ENCODE data around the gene EXD3. TPM values are rescaled to one million over a fixed set of nuclear protein-coding genes. Genes with fewer than 3 reads are reported as not detected.

The EXD3 gene
- total and polyA plus RNA-seq, 8 donors, result 8.1 to 57.3 (median 13.6) TPM

GRCh38 chr9:137433349-137433915 lies 10.5 kb upstream of the EXD3 start:
- no peak for TF ChIP-seq CTCF (IDR thresholded peaks at IDR 0.05)
- Histone ChIP-seq H3K9me3 (no peaks in the 10 kb centered on the region), H3K27ac (no peak overlapping the region), H3K36me3 (no peaks in the 10 kb centered on the region), H3K4me1 (peaks cover 11 to 13% (median 12%) of the 10 kb centered on the region in 3 donors), H3K4me3 (no peak overlapping the region), H3K27me3 (no peaks in the 10 kb centered on the region)
- 84% methylated on average over 16 to 19 of the region's 19 CpGs for WGBS, 2 donors
- DNase-seq, result peak in 2 of 6 donors; percentile 47 to 81
- ATAC-seq, result no peak
- intact Hi-C loops (cut with DNase I), result no loop called here
- FAIRE-seq, result no peak

- ATAC-seq (no peak), FAIRE-seq (no peak), DNase-seq (peak in 3 of 6 donors; percentile 47 to 79 (median 61))
- intact Hi-C loops (cut with DNase I), result no loop called here
- Histone ChIP-seq H3K4me3 (no peak overlapping the region), H3K4me1 (peaks cover 11 to 13% (median 12%) of the 10 kb centered on the region in 3 donors), H3K27ac (no peak overlapping the region), H3K36me3 (no peaks in the 10 kb centered on the region), H3K9me3 (no peaks in the 10 kb centered on the region), H3K27me3 (no peaks in the 10 kb centered on the region)
- TF ChIP-seq CTCF (IDR thresholded peaks at IDR 0.05), result no peak
- WGBS, 2 donors, result 94 to 95% methylated on average over 19 to 20 of the region's 20 CpGs
Observed at GRCh38 chr9:137432687-137433348, 9.9 kb upstream of the EXD3 start.

- 88 to 93% methylated on average over 16 to 21 of the region's 21 CpGs for WGBS, 2 donors
- Histone ChIP-seq H3K4me3 (no peak overlapping the region), H3K36me3 (no peaks in the 10 kb centered on the region), H3K27ac (no peak overlapping the region), H3K4me1 (peaks cover 7 to 10% (median 10%) of the 10 kb centered on the region in 3 donors), H3K27me3 (no peaks in the 10 kb centered on the region), H3K9me3 (no peaks in the 10 kb centered on the region)
- no peak for TF ChIP-seq CTCF (IDR thresholded peaks at IDR 0.05)
- DNase-seq, result peak in 3 of 6 donors; percentile 45 to 67 (median 53)
- intact Hi-C loops (cut with DNase I), result no loop called here
- FAIRE-seq, result no peak
- no peak for ATAC-seq
Observed at GRCh38 chr9:137431416-137431931, 8.5 kb upstream of the EXD3 start.

GRCh38 chr9:137430723-137431415 lies 7.9 kb upstream of the EXD3 start:
- ATAC-seq (no peak), DNase-seq (peak in 3 of 6 donors; percentile 27 to 75 (median 54)), FAIRE-seq (no peak)
- intact Hi-C loops (cut with DNase I), result no loop called here
- Histone ChIP-seq H3K27ac (no peak overlapping the region), H3K36me3 (no peaks in the 10 kb centered on the region), H3K4me1 (peaks cover 4 to 6% (median 5%) of the 10 kb centered on the region in 3 donors), H3K9me3 (no peaks in the 10 kb centered on the region), H3K4me3 (no peak overlapping the region), H3K27me3 (no peaks in the 10 kb centered on the region)
- no peak for TF ChIP-seq CTCF (IDR thresholded peaks at IDR 0.05)
- 88% methylated on average over 27 of the region's 27 CpGs for WGBS, 2 donors
